Right ventricle myocardium superior (tissue), 1 donor: Measurements from ENCODE around the gene BCL7B. TPM values are rescaled to one million over a fixed set of nuclear protein-coding genes. Genes with fewer than 3 reads are reported as not detected.
"Not testable (repeated sequence)": the region's sequence is repeated elsewhere in the genome, so short reads cannot be mapped to it uniquely, and the experiment has no call there.

Experiments used
- ATAC-seq: fragments of 200-7000 bp; cut with Tn5 transposase; one replicate; pipeline ENCODE4 v1.9.1; 2020; ENCODE audit warnings: mild to moderate bottlenecking; ENCODE audit not compliant: poor library complexity
- DNase-seq: peaks from one replicate; pipeline ENCODE4 v3.0.0-alpha.2; 2020
- intact Hi-C: fragments of 100-400 bp; cut with DNase I; formaldehyde crosslinking; loops from one replicate; pipeline ENCODE4 v1.11.2; 2022
- total RNA-seq: library from RNA; stranded (reverse); fragmentation: NEBNext Ultra II Directional; extraction: Animal tissue kit (Norgen Biotek cat#: 25700); gene quantifications from one replicate; pipeline ENCODE4 v1.2.1, GENCODE V29; 2021
- donor health status: DM: no; HTN: yes; CAD: no; lungs with severe emphysema.

BCL7B gene
- total RNA-seq, 1 donor from 2014 or later, result 76.2 TPM

DNA sequence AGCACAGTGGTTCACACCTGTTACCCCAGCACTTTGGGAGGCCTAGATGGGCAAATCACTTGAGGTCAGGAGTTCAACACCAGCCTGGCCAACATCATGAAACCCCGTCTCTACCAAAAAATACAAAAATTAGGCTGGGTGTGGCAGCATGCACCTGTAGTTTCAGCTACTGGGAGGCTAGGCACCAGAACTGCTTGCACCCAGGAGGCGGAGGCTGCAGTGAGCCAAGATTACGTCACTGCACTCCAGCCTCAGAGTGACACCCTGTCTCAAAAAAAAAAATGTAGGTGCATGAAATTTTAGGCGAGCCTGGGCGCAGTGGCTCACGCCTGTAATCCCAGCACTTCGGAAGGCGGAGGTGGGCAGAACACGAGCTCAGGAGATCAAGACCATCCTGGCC, 9.6 kb downstream of the BCL7B start:
- ATAC-seq, result peak; percentile 34
- intact Hi-C loops, result no loop called here
- no peak for DNase-seq

DNA sequence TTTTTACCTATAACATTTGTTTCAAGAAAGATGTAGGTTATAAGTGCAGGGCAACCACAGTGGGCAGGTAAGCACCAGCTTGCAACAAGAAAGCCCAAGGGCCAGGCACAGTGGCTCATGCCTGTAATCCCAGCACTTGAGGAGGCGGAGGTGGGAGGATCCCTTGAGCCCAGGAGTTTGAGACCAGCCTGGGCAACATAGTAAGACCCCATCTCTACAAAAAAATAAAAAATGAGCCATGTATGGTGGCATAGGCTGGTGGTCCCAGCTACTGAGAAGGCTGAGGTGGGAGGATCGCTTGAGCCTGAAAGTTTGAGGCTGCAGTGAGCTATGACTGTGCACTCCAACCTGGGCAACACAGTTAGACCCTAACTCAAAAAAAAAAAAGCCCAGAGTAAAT, 12.8 kb downstream of the BCL7B start:
- intact Hi-C loops, result no loop called here

DNA sequence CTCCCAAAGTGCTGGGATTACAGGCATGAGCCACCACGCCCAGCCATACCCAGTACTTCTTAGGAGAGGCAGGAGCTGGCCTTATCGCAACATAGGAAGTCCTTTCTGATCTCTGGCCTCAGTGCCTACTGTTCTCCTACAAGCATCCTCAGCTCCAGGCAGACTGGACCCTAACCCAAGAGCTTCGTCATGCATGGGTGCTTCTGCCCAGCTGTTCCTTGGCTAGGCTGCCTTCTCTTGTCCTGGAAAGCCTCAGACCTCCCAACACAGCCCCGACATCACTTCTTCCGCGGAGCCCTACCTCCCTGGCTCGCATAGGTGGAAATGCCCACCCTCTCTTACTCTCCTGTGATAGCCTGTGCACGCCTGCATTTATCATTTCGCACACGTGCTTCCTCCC, 15.8 kb downstream of the BCL7B start:
- ATAC-seq, result no peak
- intact Hi-C loops, result no loop called here

More for the DNA sequence above, 12.8 kb downstream of the BCL7B start:
- ATAC-seq (no peak), DNase-seq (no peak)

DNA sequence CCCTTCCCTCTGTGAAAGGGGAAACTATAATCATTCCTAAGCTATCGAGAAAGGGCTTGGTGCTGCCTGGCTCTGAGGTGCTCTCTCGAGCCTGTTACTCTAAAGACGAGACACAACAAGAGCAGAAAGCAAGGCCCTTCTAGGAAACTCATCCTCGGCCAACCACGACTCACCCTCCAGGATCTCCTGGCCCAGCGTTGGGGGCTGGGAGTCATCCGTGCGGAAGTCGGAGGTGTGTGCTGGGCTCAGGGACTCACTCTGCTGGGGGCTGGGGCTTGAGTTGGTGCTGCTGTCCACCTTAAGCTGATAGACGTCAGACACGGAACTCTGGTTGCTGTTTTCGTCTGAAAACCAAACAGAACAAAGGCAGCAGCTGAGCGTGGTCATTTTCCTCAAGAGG, 17.8 kb downstream of the BCL7B start:
- DNase-seq (no peak), ATAC-seq (no peak)
- intact Hi-C loops, result no loop called here

More for the DNA sequence above, 15.8 kb downstream of the BCL7B start:
- DNase-seq, result no peak

DNA sequence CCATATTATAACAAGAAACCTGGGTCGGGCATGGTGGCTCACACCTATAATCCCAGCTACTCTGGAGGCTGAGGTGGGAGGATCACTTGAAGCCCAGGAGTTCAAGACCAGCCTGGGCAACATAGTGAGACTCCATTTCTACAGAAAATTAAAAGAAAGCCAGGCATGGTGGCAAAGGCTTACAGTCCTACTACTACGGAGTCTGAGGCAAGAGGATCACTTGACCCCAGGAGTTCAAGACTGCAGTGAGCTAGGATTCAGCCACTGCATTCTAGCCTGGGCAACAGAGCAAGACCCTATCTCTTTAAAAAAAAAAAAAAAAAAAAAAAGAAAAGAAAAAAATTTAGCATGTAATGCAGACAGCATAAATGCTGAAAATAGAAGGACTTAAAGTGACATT, 19.0 kb downstream of the BCL7B start:
- intact Hi-C loops, DNase-seq, ATAC-seq: not testable (repeated sequence)

DNA sequence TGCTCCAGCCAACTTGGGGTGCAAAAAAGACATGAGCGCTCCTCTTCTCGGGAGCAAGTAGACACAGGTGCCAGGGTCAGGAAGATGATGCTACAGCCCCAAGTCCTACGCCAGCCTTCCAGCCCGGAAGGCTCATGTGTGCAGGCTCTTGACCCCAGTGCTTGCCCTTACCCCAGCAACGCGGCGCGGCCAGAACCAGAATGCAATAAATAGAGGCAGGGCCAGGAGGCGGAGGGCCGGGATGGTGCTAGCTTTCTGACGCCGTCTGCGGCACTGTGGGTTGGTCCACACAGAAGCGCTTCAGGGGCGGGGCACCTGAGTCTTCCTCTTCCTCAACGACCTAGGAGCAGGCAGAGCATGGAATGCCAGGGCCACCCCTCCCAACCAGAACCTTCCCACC, 20.4 kb downstream of the BCL7B start:
- intact Hi-C loops, result no loop called here
- ATAC-seq (no peak), DNase-seq (no peak)

DNA sequence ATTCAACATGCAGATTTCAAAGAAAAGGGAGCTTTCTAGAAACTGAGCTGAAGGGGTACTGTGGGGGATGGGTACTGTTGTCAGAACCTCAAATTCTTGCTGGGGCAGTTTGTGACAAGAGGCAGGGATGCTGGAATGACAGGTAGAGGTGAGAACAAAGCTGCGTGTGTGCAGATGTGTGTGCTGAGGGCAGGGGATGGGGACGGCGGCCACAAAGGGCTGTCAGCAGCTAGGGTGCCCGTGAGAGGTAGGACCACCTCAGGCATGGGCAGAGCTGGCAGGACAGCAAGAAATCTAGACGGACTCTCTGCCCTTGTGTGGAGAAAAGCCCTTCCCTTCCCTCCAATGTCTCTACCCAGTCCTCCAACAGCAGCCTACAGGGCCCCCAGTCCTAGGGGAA, 21.0 kb downstream of the BCL7B start:
- ATAC-seq (no peak), DNase-seq (no peak)
- intact Hi-C loops, result no loop called here

DNA sequence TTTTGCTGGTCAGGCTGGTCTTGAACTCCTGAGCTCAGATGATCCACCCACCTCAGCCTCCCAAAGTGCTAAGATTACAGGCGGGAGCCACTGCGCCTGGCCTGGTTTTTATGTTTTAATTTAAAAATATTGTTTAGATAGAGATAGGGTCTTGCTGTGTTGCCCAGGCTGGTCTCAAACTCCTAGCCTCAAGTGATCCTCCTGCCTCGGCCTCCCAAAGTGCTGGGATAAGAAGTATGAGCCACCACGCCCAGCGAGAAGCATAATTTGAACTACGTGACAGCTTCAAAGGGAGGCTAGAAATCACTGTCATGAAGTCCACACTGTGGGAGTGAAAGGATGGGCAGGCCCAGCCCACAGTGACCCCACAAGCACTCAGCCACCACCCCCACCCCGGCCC, 21.6 kb downstream of the BCL7B start:
- ATAC-seq, DNase-seq, intact Hi-C loops: not testable (repeated sequence)

DNA sequence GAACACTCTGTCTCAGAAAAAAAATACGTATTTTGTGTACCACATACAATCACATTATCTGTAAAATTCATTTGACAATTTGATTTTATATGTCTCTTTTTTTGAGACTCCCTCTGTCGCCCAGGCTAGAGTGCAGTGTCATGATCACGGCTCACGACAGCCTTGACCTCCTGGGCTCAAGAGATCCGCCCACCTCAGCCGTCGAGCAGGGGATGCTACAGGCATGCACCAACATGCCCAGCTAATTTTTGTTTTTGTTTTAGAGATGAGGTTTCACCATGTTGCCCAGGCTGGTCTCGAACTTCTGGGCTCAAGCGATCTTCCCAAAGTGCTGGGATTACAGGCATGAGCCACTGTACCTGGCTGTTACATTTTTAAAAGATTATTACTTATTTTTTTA, 23.7 kb downstream of the BCL7B start:
- intact Hi-C loops, result no loop called here
- ATAC-seq, result no peak
- no peak for DNase-seq

DNA sequence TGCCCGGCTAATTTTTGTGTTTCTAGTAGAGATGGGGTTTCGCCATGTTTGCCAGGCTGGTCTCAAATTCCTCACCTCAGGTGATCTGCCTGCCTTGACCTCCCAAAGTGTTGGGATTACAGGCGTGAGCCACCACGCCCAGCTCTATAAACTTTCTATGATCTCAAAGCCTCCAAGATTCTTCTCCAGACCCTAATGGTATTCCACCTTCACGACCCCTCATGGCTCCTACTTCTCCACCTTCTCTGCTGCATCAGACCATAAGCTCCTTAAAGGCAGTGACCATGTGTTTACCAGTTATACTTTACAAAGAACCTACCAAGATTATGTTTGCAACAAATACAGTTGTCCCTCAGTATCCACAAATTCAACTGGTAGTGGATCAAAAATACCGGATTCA, 25.3 kb downstream of the BCL7B start:
- intact Hi-C loops, result no loop called here
- no peak for ATAC-seq
- no peak for DNase-seq

DNA sequence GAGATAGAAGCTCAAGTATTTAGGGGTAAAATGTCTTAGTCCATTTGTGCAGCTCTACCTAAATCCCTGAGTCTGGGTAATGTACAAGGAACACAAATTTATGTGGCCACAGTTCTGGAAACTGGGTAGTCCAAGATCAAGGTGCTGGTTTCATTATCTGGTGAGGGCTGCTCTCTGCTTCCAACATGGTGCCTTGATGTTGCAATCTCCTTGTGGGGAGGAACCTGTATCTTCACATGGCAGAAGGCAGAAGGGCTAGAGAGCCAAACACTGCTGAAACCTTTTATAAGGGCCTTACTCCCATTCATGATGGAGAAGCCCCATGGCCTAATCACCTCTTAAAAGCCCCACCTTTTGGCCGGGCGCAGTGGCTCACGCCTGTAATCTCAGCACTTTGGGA, 26.7 kb downstream of the BCL7B start:
- intact Hi-C loops, result no loop called here
- ATAC-seq, result no peak

DNA sequence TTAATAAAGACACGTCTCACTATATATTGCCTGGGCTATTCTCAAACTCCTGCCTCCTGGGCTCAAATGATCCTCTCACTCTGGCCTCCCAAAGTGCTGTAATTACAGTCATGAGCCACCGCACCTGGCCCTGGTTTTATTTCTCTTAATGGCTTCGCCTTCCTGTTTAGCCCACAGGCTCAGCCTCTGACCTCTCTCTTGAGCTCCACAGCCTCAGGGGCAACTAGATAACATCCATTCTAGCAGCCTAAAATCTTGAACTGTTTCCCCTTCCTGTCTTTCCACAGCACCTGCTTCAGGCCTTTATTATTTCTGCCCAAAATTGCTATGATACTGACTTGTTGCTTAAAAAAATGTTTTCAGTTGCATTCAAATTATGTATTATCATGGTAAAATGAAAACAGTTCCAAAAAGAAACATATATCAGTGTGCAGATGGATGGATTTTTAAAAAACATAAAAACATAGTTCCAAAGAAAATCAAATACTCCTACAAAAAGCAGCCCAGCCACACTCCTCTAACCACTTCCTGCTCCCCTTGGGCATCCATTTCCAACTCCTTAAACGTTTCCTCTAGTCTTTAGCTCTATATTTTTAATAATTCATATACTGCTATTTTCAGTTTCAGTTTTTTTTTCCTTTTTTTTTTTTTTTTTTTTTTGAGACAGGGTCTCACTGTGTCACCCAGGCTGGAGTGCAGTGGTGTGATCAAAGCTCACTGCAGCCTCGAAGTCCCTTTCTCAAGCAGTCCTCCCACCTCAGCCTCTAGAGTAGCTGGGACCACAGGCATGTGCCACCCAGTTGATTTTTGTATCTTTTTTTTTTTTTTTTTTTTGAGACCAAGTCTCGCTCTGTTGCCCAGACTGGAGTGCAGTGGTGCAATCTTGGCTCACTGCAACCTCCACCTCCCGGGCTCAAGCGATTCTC, 30.3 kb downstream of the BCL7B start:
- ATAC-seq (no peak), DNase-seq (no peak)
- intact Hi-C loops, result no loop called here

More for the DNA sequence above, 26.7 kb downstream of the BCL7B start:
- no peak for DNase-seq

DNA sequence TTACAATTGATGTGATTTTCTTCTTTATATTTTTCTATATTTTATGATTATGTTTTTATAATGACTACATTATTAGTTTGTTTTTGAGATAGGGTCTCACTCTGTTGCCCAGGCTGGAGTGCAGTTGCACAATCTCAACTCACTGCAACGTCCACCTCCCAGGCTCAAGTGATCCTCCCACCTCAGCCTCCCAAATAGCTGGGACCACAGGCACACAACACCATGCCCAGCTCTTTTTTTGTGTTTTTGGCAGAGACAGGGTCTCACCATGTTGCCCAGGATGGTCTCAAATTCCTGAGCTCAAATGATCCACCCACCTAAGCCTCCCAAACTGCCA, 31.4 kb downstream of the BCL7B start:
- DNase-seq, ATAC-seq, intact Hi-C loops: not testable (repeated sequence)

DNA sequence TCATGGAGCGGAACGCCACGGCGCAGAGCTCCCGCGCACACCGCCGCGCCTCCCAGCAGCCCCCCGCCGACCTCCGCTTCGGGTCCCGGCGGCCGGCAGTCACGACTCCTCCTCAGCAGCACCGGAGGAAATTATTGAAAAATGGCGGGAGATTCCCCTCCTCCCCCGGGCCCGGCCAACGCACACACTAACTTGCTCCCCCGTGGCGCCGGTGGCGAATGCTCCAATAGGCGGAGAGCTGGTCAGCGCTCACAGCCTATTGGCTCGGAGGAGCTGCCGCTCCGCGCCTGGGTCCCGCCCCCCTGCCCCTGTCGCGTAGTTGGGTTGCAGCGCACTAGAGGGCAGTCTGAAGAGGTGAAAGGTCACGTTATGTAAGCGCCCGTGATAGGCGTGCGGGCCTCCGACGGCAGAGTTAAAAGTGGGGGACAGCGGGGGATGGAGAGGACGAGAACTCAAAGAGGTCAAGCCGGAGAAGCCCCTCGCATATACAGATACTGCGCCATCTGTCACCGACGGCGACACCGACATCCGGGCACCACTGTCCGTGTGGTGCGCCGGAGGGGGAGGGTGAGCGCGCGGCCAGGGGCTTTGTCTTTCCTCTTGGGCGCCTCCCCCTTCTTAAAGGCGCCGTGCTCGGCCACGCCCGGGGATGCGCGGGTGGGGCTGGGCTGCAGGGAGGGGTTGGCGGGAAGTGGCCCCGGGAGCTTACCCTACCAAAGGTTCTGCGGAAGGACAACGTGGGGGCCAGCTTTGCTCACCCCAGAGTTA, 35.2 kb downstream of the BCL7B start, which contains the start of gene BAZ1B:
TSS of gene BAZ1B (minus strand) at position 189 of the 768 bp plus-strand sequence. CDS start 360 bp downstream, outside the sequence.
- DNase-seq (peak; percentile 98), ATAC-seq (peak; percentile 98)
- intact Hi-C loops, result loop anchor here (5.0 kb wide), 1 partner anchor 35 kb away; the partner anchor contains the start of gene BCL7B

DNA sequence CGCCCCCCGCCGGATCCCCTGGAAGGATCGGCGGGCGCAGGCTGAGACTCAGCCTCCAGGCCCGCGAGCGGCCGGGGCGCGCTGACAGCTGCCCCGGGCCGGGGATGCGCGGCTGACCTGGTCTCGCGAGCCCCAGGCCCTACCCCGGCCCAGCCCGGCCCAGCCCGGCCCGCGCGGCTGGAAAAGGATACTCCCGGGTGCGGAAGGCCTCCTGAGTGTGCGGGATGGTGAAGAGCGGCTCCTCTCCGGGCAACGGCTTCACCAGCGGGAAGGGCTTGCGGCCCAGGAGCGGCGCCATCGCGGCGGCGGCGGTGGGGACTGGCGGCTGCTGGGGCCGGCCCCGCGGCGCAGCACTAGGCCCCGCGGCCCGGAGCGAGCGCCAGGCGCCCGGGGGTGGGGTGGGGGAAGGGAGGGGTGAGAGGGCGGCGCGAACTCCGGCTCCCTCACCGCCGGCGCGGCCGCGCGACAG, 35.8 kb downstream of the BCL7B start:
- intact Hi-C loops, result loop anchor here (5.0 kb wide), 1 partner anchor 36 kb away; the partner anchor contains the start of gene BCL7B
- ATAC-seq (peak; percentile 85), DNase-seq (no peak)

DNA sequence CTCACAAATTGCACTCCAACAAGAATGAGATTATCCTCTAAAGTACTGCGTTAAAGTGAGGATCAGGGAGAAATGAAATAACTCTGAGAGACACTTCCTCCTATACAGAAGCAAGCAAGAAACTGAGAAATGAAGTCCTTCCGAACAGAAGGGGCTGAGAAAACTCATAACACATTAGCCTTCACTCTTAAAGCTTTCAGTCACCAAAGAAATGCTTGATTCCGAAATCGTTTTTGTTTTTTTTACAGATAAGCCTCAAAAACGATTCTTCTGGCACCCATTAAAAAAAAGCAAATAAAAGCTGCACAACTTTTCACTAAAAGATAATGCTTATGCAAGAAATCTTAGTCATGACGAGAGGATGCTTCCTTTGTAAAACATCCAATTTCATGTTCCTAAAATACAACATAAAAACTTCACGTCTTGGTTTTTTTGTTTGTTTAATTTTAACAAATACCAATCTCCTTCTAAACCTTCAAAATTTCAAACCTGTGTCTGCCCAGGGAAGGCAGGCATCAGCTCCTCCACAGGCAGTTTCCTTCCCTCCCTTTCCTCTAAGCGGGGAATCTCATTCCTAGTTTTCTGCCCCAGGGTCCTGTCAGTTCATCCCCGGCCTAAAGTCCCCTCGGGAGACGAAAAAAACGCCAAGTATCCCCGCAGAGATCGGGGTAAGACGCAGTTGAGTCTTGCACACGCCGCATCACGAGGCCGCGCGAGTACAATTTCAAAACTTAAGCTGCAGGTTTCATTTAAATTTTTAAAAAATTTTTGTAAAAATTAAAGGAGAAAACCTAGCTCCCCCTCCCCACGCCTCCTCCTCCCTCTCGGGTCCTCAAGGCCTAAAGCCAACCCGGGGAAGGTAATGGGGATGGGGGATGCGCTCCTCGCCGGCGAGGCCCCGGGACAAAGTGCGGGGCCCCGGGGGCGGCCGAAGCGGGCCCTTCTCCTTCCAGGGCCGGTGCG, 36.5 kb downstream of the BCL7B start:
- DNase-seq, result no peak
- intact Hi-C loops, result loop anchor here (5.0 kb wide), 1 partner anchor 36 kb away; the partner anchor contains the start of gene BCL7B
- ATAC-seq, result no peak

DNA sequence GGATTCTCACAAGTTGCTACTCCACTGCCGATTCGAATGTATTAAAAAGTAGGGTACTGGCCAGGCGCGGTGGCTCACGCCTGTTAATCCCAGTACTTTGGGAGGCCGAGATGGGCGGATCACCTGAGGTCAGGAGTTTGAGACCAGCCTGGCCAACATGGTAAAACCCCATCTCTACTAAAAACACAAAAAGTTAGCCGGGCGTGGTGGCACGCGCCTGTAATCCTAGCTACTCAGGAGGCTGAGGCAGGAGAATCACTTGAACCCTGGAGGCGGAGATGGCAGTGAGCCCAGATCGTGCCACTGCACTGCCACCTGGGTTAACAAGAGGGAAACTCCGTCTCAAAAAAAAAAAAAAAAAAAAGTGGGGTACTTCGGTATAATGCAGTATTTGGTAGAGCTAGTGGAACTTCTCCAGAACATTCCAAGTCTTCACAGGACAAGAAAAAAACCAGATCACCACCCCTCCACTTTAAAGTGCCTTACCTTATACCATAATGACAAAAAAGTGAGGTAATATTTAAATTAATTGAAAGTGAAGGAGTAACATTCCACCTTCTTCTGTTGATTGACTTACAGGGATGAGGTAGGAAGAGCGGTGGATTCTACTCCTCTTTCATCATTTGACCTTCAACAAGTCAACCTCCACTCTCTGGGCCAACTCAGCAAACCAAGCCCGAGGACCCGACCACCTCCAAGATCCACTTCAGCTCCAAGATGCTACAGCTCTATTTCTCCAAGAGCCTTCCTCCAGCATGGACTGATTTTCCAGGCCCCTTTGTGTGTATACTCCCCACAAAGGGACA, 37.4 kb downstream of the BCL7B start:
- DNase-seq (no peak), ATAC-seq (no peak)
- intact Hi-C loops, result loop anchor here (5.0 kb wide), 1 partner anchor 37 kb away; the partner anchor contains the start of gene BCL7B
